22Rv1 (cell line): ENCODE data around the gene DBN1.

ENCODE experiments used
- CTCF ChIP-seq: fragments of 450-650 bp; IDR thresholded peaks from 2 replicates; pipeline ENCODE4 v1.5.1; 2017; ENCODE audit warnings: mild to moderate bottlenecking
- ZFX ChIP-seq: fragments of 450-650 bp; IDR thresholded peaks from 2 replicates; pipeline ENCODE4 v1.6.1; 2017; ENCODE audit warnings: antibody characterized with exemption, borderline replicate concordance

GRCh38 chr5:177443144-177443983, 30.1 kb downstream of the DBN1 start:
- TF ChIP-seq CTCF, result no peak
- TF ChIP-seq ZFX, result no peak
